Transverse colon (tissue), 4 donors: ENCODE measurements around the gene FITM1. TPM values are rescaled to one million over a fixed set of nuclear protein-coding genes. Genes with fewer than 3 reads are reported as not detected.

Experiments used
- DNase-seq: peaks from one replicate; pipeline ENCODE4 v3.0.0-alpha.2; 2019
- H3K27ac ChIP-seq, 4 donors: fragments of 200-600 bp; sonication (generic); 2 replicates each; pipeline ENCODE4 v1.5.1; 2016 to 2018; ENCODE audit warnings: inconsistent platforms in 4 of 4
- H3K27me3 ChIP-seq: fragments of 200-600 bp; sonication (generic); 2 replicates; pipeline ENCODE4 v1.5.1; 2017; ENCODE audit warnings: inconsistent platforms
- H3K36me3 ChIP-seq, 4 donors: fragments of 200-600 bp; sonication (generic); 2 replicates each; pipeline ENCODE4 v1.5.1; 2017 to 2019; ENCODE audit warnings: inconsistent platforms in 4 of 4
- H3K4me1 ChIP-seq, 4 donors: fragments of 200-600 bp; sonication (generic); 2 replicates each; pipeline ENCODE4 v1.5.1; 2017 to 2020; ENCODE audit warnings: inconsistent platforms in 4 of 4
- H3K4me3 ChIP-seq, 4 donors: fragments of 200-600 bp; sonication (generic); 1 replicate in 1 of 4; 2 replicates in 3 of 4; pipeline versions ENCODE4 v1.5.1 to v1.6.1; 2017 to 2019; ENCODE audit warnings: inconsistent platforms in 4 of 4
- H3K9me3 ChIP-seq, 2 donors: fragments of 200-600 bp; sonication (generic); 2 replicates each; pipeline ENCODE4 v1.5.1; 2017 to 2019; ENCODE audit warnings: inconsistent platforms in 2 of 2
- CTCF ChIP-seq, 5 experiments: fragments of 200-600 bp in 3 of 5; fragments of 450-650 bp in 2 of 5; sonication (generic) in 3 of 5; IDR thresholded peaks; 1 replicate in 2 of 5; 2 replicates in 3 of 5; pipeline ENCODE4 v1.5.1; 2016 to 2017; ENCODE audit warnings: antibody characterized with exemption in 5 of 5, inconsistent platforms in 3 of 5, mild to moderate bottlenecking in 2 of 5, moderate library complexity in 1 of 5
- EP300 ChIP-seq: sonication (generic); formaldehyde crosslinking; IDR thresholded peaks from one replicate; pipeline ENCODE4 v1.6.1; 2017; ENCODE audit warnings: antibody characterized with exemption, low read depth
- POLR2A ChIP-seq: fragments of 450-650 bp; IDR thresholded peaks from one replicate; pipeline ENCODE4 v1.6.1; 2016; ENCODE audit warnings: antibody characterized with exemption, mild to moderate bottlenecking, moderate library complexity
- POLR2AphosphoS5 ChIP-seq, 3 donors: sonication (generic); formaldehyde crosslinking; IDR thresholded peaks; one replicate each; pipeline ENCODE4 v1.6.1; 2016; ENCODE audit warnings: antibody characterized with exemption in 3 of 3
- WGBS, 2 donors: methylation state at CpG; one replicate each; pipeline ENCODE4 v1.1.5; 2018; ENCODE audit warnings: low coverage in 1 of 2; 5-methylcytosine and 5-hydroxymethylcytosine counted together
- in situ Hi-C, 4 donors: fragments of 200-750 bp; cut with MboI; loops; one replicate each; pipeline versions ENCODE4 v1.15.0 to v1.15.1; 2017; ENCODE audit warnings: low sequenced_read_pairs in 3 of 4, low pct_ligation_motif_present in 1 of 4, low pct_unique_long_range_greater_than_20kb in 1 of 4
- intact Hi-C: fragments of 100-400 bp; cut with DNase I; formaldehyde crosslinking; loops from one replicate; pipeline ENCODE4 v1.15.1; 2023; ENCODE audit warnings: low total_unique reads
- total RNA-seq, 4 donors: library from RNA; depleted of rRNA; stranded (reverse); fragments of >200 nt; gene quantifications; one replicate each; pipeline ENCODE4 v1.1.0, GENCODE V29; 2016

Gene FITM1
- total RNA-seq, 4 donors from 2014 or later: 1.4 to 1.6 TPM; not detected in 2

DNA sequence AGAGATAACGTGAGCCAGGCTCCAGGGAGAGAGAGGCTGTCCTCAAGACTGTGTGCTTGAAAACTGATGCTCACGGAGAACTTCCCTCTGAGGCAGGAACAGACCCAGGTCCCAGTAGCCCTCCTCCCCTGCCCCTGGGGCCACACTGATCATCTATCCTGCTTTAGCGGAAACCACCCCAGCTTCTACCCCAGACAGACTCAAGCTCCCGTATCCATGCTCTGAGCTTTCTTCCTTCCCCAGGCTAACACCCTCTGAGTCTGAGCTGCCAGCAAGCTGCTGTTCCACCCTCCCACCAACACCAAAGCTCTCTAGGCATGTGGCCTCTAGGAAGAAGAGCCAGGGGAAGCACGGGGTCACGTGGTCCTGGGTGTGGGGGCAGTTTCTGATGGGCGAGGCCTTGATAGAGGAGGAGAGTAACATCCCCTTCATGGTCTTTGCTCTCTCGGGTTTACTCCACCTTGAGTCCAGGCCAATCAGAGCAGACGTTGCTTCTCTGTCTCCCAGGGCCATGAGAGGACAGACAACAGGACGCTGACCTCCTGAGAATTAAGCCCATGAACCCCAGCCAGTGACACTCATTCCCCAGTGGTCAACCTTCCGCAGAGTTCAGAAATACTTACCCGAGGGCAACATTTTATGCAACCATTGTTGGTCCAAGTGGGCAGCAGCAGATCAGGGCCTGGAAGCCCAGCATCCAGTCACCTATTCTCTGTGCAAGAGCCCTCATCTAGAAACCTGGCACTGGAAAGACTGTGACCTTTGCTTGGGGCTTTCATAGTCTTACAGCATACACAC, 35.0 kb upstream of the FITM1 start:
- intact Hi-C loops (loop anchor here (10.0 kb wide), 1 partner anchor 81 kb away; no protein-coding TSS in a partner anchor), in situ Hi-C loops (no loop called here)
- TF ChIP-seq POLR2AphosphoS5 (IDR thresholded peaks at IDR 0.05) (peak; percentile 90 to 98 (median 97)), EP300 (no peak), CTCF (IDR thresholded peaks at IDR 0.05) (no peak), POLR2A (peak; percentile 96)
- Histone ChIP-seq H3K4me3 (peak overlapping the region; percentile 65 to 92 (median 82)), H3K27ac (peak overlapping the region; percentile 92 to 99 (median 97)), H3K4me1 (peaks cover 4 to 42% (median 19%) of the 10 kb centered on the region in 4 donors), H3K27me3 (no peaks in the 10 kb centered on the region), H3K9me3 (no peaks in the 10 kb centered on the region), H3K36me3 (no peaks in the 10 kb centered on the region)
- DNase-seq: peak; percentile 92
- WGBS, 2 donors: 23% methylated on average over 12 of the region's 12 CpGs; no CpG with 5 or more reads in 1 of the 2 donors

GRCh38 chr14:24096545-24097181, 33.8 kb upstream of the FITM1 start:
- H3K36me3 ChIP-seq: no peaks in the 10 kb centered on the region
- in situ Hi-C loops (no loop called here), intact Hi-C loops (loop anchor here (10.0 kb wide), 1 partner anchor 82 kb away; no protein-coding TSS in a partner anchor)
- H3K4me3 ChIP-seq: no peak overlapping the region
- WGBS, 2 donors: 91% methylated on average over 8 of the region's 8 CpGs; no CpG with 5 or more reads in 1 of the 2 donors
- DNase-seq: no peak
- H3K27ac ChIP-seq: no peak overlapping the region
- H3K9me3 ChIP-seq: no peaks in the 10 kb centered on the region
- peaks cover 4 to 33% (median 19%) of the 10 kb centered on the region in 4 donors for H3K4me1 ChIP-seq
- no peak for TF ChIP-seq CTCF (IDR thresholded peaks at IDR 0.05)
- no peak for TF ChIP-seq EP300
- TF ChIP-seq POLR2A: no peak
- TF ChIP-seq POLR2AphosphoS5 (IDR thresholded peaks at IDR 0.05): no peak
- H3K27me3 ChIP-seq: no peaks in the 10 kb centered on the region

DNA sequence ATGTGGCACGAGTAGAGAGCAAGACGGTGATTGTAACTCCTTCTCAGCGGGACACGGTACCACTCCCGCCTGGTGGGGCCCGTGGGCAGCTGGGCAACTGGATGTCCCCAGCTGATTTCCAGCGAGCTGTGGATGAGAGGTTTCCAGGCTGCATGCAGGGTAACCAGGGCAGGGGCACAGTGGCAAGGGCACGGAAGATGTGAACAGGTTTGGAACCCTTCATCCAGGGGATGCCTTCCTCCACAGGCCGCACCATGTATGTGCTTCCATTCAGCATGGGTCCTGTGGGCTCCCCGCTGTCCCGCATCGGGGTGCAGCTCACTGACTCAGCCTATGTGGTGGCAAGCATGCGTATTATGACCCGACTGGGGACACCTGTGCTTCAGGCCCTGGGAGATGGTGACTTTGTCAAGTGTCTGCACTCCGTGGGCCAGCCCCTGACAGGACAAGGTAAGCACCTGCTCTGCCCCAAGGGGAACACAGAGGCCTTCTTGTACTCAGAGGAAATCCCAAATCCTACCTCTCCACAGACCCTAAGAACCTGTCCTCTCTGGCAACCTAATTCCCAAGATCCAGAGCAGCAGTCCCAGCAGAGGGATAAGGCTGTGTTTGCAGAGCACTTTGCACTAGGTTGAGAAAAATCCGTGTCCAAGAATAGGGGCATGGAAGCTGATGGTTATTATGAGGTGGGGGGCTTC, 32.1 kb upstream of the FITM1 start:
- no peak for DNase-seq
- Histone ChIP-seq H3K27ac (no peak overlapping the region), H3K27me3 (no peaks in the 10 kb centered on the region), H3K4me1 (peaks cover 3 to 17% (median 11%) of the 10 kb centered on the region in 4 donors), H3K9me3 (no peaks in the 10 kb centered on the region), H3K36me3 (peaks cover 0 to 3% (median 0%) of the 10 kb centered on the region in 4 donors), H3K4me3 (no peak overlapping the region)
- intact Hi-C loops: loop anchor here (10.0 kb wide), 1 partner anchor 84 kb away; no protein-coding TSS in a partner anchor
- in situ Hi-C loops: no loop called here
- 92 to 97% methylated on average over 6 to 15 of the region's 16 CpGs for WGBS, 2 donors
- TF ChIP-seq POLR2AphosphoS5 (IDR thresholded peaks at IDR 0.05): no peak
- TF ChIP-seq EP300: no peak
- TF ChIP-seq CTCF (IDR thresholded peaks at IDR 0.05): no peak
- TF ChIP-seq POLR2A: no peak
